ENCODE results near the gene SLC29A1. TPM values are rescaled to one million over a fixed set of nuclear protein-coding genes. Genes with fewer than 3 reads are reported as not detected.
"Not testable (repeated sequence)": the region's sequence is repeated elsewhere in the genome, so short reads cannot be mapped to it uniquely, and the experiment has no call there.

Gene SLC29A1
- polyA plus RNA-seq, 2 donors, result 11.6 to 18.5 TPM

- Histone ChIP-seq H3K4me1 (ENCODE audit: control insufficient read depth in 2 of 2, insufficient read depth in 2 of 2, low read length in 1 of 2) (no peaks in the 10 kb centered on the region), H3K9me3 (ENCODE audit: control insufficient read depth in 2 of 2, insufficient read depth in 1 of 2, low read depth in 1 of 2, low read length in 1 of 2) (no peaks in the 10 kb centered on the region), H3K27ac (ENCODE audit: low read depth in 2 of 2, low read length in 1 of 2) (no peak overlapping the region), H3K27me3 (ENCODE audit: control insufficient read depth in 1 of 2, insufficient read depth in 2 of 2, low read length in 2 of 2) (no peaks in the 10 kb centered on the region), H3K4me3 (ENCODE audit: low read depth in 1 of 2, low read length in 2 of 2) (no peak overlapping the region), H3K36me3 (ENCODE audit: control insufficient read depth in 2 of 2, insufficient read depth in 2 of 2, low read length in 1 of 2) (no peaks in the 10 kb centered on the region)
- 81 to 84% methylated on average over 8 of the region's 8 CpGs for WGBS, 2 donors
These were observed 30.0 kb upstream of the SLC29A1 start for GRCh38 chr6:44193307-44193910.

GRCh38 chr6:44194326-44194725 lies 29.1 kb upstream of the SLC29A1 start:
- 81 to 94% methylated on average over 5 of the region's 5 CpGs for WGBS, 2 donors
- no peaks in the 10 kb centered on the region for H3K36me3 ChIP-seq (ENCODE audit: control insufficient read depth in 2 of 2, insufficient read depth in 2 of 2, low read length in 1 of 2)

DNA sequence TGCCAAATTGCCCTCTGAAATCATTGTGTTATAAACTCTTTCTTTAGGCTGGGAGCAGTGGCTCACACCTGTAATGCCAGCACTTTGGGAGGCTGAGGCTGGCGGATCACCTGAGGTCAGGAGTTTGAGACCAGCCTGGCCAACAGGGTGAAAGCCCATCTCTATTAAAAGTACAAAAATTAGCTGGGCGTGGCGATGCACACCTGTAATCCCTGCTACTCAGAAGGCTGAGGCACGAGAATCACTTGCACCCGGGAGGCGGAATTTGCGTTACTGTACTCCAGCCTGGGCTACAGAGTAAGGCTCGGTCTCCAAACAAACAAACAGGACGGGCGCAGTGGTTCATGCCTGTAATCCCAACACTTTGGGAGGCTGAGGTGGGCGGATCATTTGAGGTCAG lies 27.0 kb upstream of the SLC29A1 start:
- not testable (repeated sequence) for H3K27ac ChIP-seq (ENCODE audit: low read depth in 2 of 2, low read length in 1 of 2); H3K36me3 ChIP-seq (ENCODE audit: control insufficient read depth in 2 of 2, insufficient read depth in 2 of 2, low read length in 1 of 2); H3K27me3 ChIP-seq (ENCODE audit: control insufficient read depth in 1 of 2, insufficient read depth in 2 of 2, low read length in 2 of 2); H3K4me1 ChIP-seq (ENCODE audit: control insufficient read depth in 2 of 2, insufficient read depth in 2 of 2, low read length in 1 of 2); H3K9me3 ChIP-seq (ENCODE audit: control insufficient read depth in 2 of 2, insufficient read depth in 1 of 2, low read depth in 1 of 2, low read length in 1 of 2); H3K4me3 ChIP-seq (ENCODE audit: low read depth in 1 of 2, low read length in 2 of 2)
- WGBS, 2 donors, result 90 to 92% methylated on average over 11 of the region's 11 CpGs

More at GRCh38 chr6:44194326-44194725, 29.1 kb upstream of the SLC29A1 start:
- H3K27ac ChIP-seq (ENCODE audit: low read depth in 2 of 2, low read length in 1 of 2), result no peak overlapping the region
- no peaks in the 10 kb centered on the region for H3K9me3 ChIP-seq (ENCODE audit: control insufficient read depth in 2 of 2, insufficient read depth in 1 of 2, low read depth in 1 of 2, low read length in 1 of 2)
- no peaks in the 10 kb centered on the region for H3K4me1 ChIP-seq (ENCODE audit: control insufficient read depth in 2 of 2, insufficient read depth in 2 of 2, low read length in 1 of 2)
- H3K4me3 ChIP-seq (ENCODE audit: low read depth in 1 of 2, low read length in 2 of 2), result no peak overlapping the region
- no peaks in the 10 kb centered on the region for H3K27me3 ChIP-seq (ENCODE audit: control insufficient read depth in 1 of 2, insufficient read depth in 2 of 2, low read length in 2 of 2)

DNA sequence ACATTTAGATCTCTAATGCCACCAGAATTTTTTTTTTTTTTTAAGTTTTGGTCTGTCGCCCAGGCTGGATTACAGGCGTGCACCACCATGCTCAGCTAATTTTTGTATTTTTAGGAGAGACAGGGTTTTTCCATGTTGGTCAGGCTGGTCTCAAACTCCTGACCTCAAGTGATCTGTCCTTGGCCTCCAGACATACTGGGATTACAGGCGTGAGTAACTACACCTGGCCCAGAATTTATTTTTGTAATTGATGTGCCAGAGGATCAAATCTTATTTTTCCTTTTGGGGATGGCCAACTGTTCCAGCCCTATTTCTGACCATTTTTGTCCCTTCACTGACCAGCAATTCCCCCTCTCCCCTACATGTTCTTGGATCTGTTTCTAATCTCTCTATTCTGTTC lies 24.7 kb upstream of the SLC29A1 start:
- no peaks in the 10 kb centered on the region for H3K36me3 ChIP-seq (ENCODE audit: control insufficient read depth in 2 of 2, insufficient read depth in 2 of 2, low read length in 1 of 2)
- no peak overlapping the region for H3K4me3 ChIP-seq (ENCODE audit: low read depth in 1 of 2, low read length in 2 of 2)
- no peaks in the 10 kb centered on the region for H3K27me3 ChIP-seq (ENCODE audit: control insufficient read depth in 1 of 2, insufficient read depth in 2 of 2, low read length in 2 of 2)
- H3K9me3 ChIP-seq (ENCODE audit: control insufficient read depth in 2 of 2, insufficient read depth in 1 of 2, low read depth in 1 of 2, low read length in 1 of 2), result no peaks in the 10 kb centered on the region
- H3K27ac ChIP-seq (ENCODE audit: low read depth in 2 of 2, low read length in 1 of 2), result no peak overlapping the region
- WGBS, 2 donors, result 58 to 73% methylated on average over 3 of the region's 3 CpGs
- H3K4me1 ChIP-seq (ENCODE audit: control insufficient read depth in 2 of 2, insufficient read depth in 2 of 2, low read length in 1 of 2), result peaks cover 0 to 14% of the 10 kb centered on the region in 2 donors

DNA sequence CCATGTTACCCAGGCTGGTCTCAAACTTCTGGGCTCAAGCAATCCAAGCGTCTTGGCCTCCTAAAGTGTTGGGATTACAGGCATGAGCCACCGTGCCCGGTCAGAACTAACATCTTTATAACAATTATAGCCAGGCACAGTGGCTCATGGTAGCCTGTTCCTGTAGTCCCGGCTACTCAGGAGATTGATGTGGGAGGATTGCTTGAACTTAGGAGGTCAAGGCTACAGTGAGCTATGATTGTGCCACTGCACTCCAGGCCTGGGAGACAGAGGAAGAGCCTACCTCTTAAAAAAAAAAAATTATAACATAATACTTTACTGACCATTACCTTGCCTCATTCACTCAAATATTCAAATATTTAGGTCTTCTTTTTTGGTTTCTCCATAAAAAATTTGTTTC lies 23.5 kb upstream of the SLC29A1 start:
- Histone ChIP-seq H3K9me3 (ENCODE audit: control insufficient read depth in 2 of 2, insufficient read depth in 1 of 2, low read depth in 1 of 2, low read length in 1 of 2) (no peaks in the 10 kb centered on the region), H3K4me1 (ENCODE audit: control insufficient read depth in 2 of 2, insufficient read depth in 2 of 2, low read length in 1 of 2) (peaks cover 0 to 14% of the 10 kb centered on the region in 2 donors), H3K27ac (ENCODE audit: low read depth in 2 of 2, low read length in 1 of 2) (no peak overlapping the region), H3K4me3 (ENCODE audit: low read depth in 1 of 2, low read length in 2 of 2) (no peak overlapping the region), H3K36me3 (ENCODE audit: control insufficient read depth in 2 of 2, insufficient read depth in 2 of 2, low read length in 1 of 2) (no peaks in the 10 kb centered on the region), H3K27me3 (ENCODE audit: control insufficient read depth in 1 of 2, insufficient read depth in 2 of 2, low read length in 2 of 2) (no peaks in the 10 kb centered on the region)
- 92 to 93% methylated on average over 4 of the region's 4 CpGs for WGBS, 2 donors

DNA sequence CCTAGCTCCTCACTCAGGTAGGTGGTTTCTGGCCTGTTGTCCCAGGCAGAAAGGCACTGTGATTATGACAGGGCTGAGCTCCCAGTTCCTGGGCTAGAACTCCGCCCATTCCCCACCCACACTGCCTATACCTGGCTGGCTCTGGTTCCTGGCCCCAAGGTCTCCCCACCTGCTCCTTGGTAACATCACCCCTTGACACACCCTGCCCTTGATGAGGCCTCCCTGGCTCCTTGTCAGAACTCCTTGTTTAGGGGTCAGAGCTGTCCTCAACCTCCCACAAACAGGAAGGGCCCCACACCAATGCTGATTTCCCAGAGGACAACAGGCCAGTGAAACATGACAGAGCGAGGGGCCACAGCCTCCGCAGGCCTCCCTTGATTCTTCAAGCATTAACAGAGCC lies 22.2 kb upstream of the SLC29A1 start:
- Histone ChIP-seq H3K4me3 (ENCODE audit: low read depth in 1 of 2, low read length in 2 of 2) (no peak overlapping the region), H3K4me1 (ENCODE audit: control insufficient read depth in 2 of 2, insufficient read depth in 2 of 2, low read length in 1 of 2) (peaks cover 0 to 14% of the 10 kb centered on the region in 2 donors), H3K27me3 (ENCODE audit: control insufficient read depth in 1 of 2, insufficient read depth in 2 of 2, low read length in 2 of 2) (no peaks in the 10 kb centered on the region), H3K9me3 (ENCODE audit: control insufficient read depth in 2 of 2, insufficient read depth in 1 of 2, low read depth in 1 of 2, low read length in 1 of 2) (no peaks in the 10 kb centered on the region), H3K36me3 (ENCODE audit: control insufficient read depth in 2 of 2, insufficient read depth in 2 of 2, low read length in 1 of 2) (no peaks in the 10 kb centered on the region), H3K27ac (ENCODE audit: low read depth in 2 of 2, low read length in 1 of 2) (peak overlapping the region; percentile 81 to 85)
- WGBS, 2 donors, result 59 to 61% methylated on average over 3 of the region's 3 CpGs

DNA sequence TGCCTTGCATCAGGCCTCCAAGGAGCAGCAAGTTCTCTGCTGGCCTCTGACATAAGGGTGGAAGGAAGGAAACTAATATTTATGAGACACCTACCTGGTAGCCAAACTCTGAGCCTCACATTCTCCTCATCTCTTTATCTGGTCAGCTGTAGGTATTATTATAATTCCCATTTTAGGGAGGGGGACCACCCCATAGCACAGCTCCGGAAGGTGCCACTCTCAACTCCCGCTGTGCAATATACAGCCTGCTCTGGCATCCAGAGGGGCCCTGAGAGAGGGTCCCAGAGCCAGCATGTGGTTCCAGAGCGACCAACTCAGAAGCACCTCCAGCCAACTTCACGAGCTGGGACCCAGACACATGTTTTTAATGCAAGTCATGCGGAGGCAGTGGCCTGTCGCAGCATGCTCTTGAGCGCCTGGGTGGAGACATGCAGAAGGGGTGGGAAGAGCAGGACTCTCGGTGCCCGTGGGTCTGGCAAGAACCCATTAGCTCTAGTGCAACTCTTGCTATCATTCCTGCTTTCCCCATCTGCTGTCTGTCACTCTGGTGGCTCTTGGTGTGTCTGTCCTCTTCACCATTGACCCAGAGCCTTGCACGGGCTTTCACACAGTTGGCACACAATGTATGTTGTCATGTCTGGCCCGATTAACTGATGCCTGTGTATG lies 21.6 kb upstream of the SLC29A1 start:
- peak overlapping the region; percentile 81 to 85 for H3K27ac ChIP-seq (ENCODE audit: low read depth in 2 of 2, low read length in 1 of 2)
- WGBS, 2 donors, result 46 to 75% methylated on average over 11 of the region's 11 CpGs

GRCh38 chr6:44202332-44202971 lies 20.9 kb upstream of the SLC29A1 start:
- H3K27me3 ChIP-seq (ENCODE audit: control insufficient read depth in 1 of 2, insufficient read depth in 2 of 2, low read length in 2 of 2), result no peaks in the 10 kb centered on the region
- peak overlapping the region; percentile 81 to 85 for H3K27ac ChIP-seq (ENCODE audit: low read depth in 2 of 2, low read length in 1 of 2)
- no peaks in the 10 kb centered on the region for H3K9me3 ChIP-seq (ENCODE audit: control insufficient read depth in 2 of 2, insufficient read depth in 1 of 2, low read depth in 1 of 2, low read length in 1 of 2)
- no peak overlapping the region for H3K4me3 ChIP-seq (ENCODE audit: low read depth in 1 of 2, low read length in 2 of 2)
- 56 to 86% methylated on average over 4 of the region's 4 CpGs for WGBS, 2 donors
- H3K36me3 ChIP-seq (ENCODE audit: control insufficient read depth in 2 of 2, insufficient read depth in 2 of 2, low read length in 1 of 2), result no peaks in the 10 kb centered on the region
- peaks cover 0 to 14% of the 10 kb centered on the region in 2 donors for H3K4me1 ChIP-seq (ENCODE audit: control insufficient read depth in 2 of 2, insufficient read depth in 2 of 2, low read length in 1 of 2)

More for the DNA sequence above, 21.6 kb upstream of the SLC29A1 start:
- Histone ChIP-seq H3K4me1 (ENCODE audit: control insufficient read depth in 2 of 2, insufficient read depth in 2 of 2, low read length in 1 of 2) (peaks cover 0 to 14% of the 10 kb centered on the region in 2 donors), H3K9me3 (ENCODE audit: control insufficient read depth in 2 of 2, insufficient read depth in 1 of 2, low read depth in 1 of 2, low read length in 1 of 2) (no peaks in the 10 kb centered on the region), H3K27me3 (ENCODE audit: control insufficient read depth in 1 of 2, insufficient read depth in 2 of 2, low read length in 2 of 2) (no peaks in the 10 kb centered on the region), H3K4me3 (ENCODE audit: low read depth in 1 of 2, low read length in 2 of 2) (no peak overlapping the region), H3K36me3 (ENCODE audit: control insufficient read depth in 2 of 2, insufficient read depth in 2 of 2, low read length in 1 of 2) (no peaks in the 10 kb centered on the region)

DNA sequence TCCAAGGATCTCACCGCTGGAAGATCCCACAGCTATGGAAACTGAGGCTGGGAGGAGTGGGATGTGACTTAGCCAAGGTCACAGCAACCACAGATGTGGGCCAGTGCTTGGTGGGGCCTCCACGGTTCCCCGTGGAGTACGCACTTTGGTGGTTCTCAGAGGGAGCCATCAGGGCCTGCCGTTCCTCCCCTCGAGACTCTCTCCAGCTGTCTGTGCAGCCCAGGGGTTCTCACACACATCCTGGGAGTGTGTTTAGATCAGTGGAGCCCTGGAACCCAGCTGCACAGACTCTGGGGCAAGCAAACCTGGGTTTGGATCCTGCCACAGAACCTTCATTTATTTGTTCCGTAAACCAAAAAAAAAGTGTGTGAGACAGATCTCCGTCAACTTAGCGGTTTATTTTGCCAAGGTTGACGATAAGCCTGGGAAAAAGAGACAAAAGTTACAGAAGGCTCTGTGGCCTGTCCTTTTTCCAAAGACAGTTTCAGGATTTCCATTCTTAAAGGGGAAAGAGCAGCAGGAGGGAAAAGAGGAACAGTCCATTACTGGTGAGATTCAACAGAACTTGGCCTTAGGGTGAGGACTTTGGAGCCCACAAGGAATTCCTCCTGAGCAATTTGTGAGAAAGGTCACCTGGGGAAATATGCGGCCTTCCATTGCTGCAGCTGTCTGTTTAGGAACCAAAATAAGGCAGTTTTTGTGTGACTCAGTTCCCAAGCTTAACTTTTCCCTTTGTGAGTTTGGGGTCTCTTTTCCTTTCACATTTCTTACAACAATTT lies 20.2 kb upstream of the SLC29A1 start:
- Histone ChIP-seq H3K4me3 (ENCODE audit: low read depth in 1 of 2, low read length in 2 of 2) (no peak overlapping the region), H3K27ac (ENCODE audit: low read depth in 2 of 2, low read length in 1 of 2) (no peak overlapping the region), H3K4me1 (ENCODE audit: control insufficient read depth in 2 of 2, insufficient read depth in 2 of 2, low read length in 1 of 2) (peaks cover 0 to 14% of the 10 kb centered on the region in 2 donors), H3K27me3 (ENCODE audit: control insufficient read depth in 1 of 2, insufficient read depth in 2 of 2, low read length in 2 of 2) (no peaks in the 10 kb centered on the region), H3K36me3 (ENCODE audit: control insufficient read depth in 2 of 2, insufficient read depth in 2 of 2, low read length in 1 of 2) (no peaks in the 10 kb centered on the region), H3K9me3 (ENCODE audit: control insufficient read depth in 2 of 2, insufficient read depth in 1 of 2, low read depth in 1 of 2, low read length in 1 of 2) (no peaks in the 10 kb centered on the region)
- 72 to 84% methylated on average over 11 of the region's 11 CpGs for WGBS, 2 donors

Measured in esophagus (tissue), 2 donors.